ENCODE data around the gene SCAMP1.
"Not testable (repeated sequence)": the region's sequence is repeated elsewhere in the genome, so short reads cannot be mapped to it uniquely, and the experiment has no call there.

SCAMP1 gene

GRCh38 chr5:78362220-78362619, 1.8 kb downstream of the SCAMP1 start:
- no peak for DNase-seq

- no peak for DNase-seq
These were observed 3.6 kb downstream of the SCAMP1 start for GRCh38 chr5:78364005-78364404.

- DNase-seq, result no peak
These were observed 7.0 kb downstream of the SCAMP1 start for GRCh38 chr5:78367318-78367991.

- no peak for DNase-seq
These were observed 9.3 kb downstream of the SCAMP1 start for GRCh38 chr5:78369680-78370079.

- DNase-seq, result no peak
These were observed 12.8 kb downstream of the SCAMP1 start for GRCh38 chr5:78373231-78373630.

GRCh38 chr5:78376315-78376714, 15.9 kb downstream of the SCAMP1 start:
- DNase-seq, result no peak

GRCh38 chr5:78377056-78377717, 16.8 kb downstream of the SCAMP1 start:
- no peak for DNase-seq

- DNase-seq, result no peak
These were observed 17.3 kb downstream of the SCAMP1 start for GRCh38 chr5:78377718-78378105.

- DNase-seq, result no peak
These were observed 27.2 kb downstream of the SCAMP1 start for GRCh38 chr5:78387468-78388153.

- not testable (repeated sequence) for DNase-seq
These were observed 30.9 kb downstream of the SCAMP1 start for GRCh38 chr5:78391357-78391756.

- no peak for DNase-seq
These were observed 37.4 kb downstream of the SCAMP1 start for GRCh38 chr5:78397831-78398230.

- no peak for DNase-seq
These were observed 38.7 kb downstream of the SCAMP1 start for GRCh38 chr5:78399116-78399515.

- DNase-seq, result no peak
These were observed 44.4 kb downstream of the SCAMP1 start for GRCh38 chr5:78404682-78405293.

GRCh38 chr5:78405829-78406750, 45.7 kb downstream of the SCAMP1 start:
- peak; percentile 6 for DNase-seq

- DNase-seq, result no peak
These were observed 47.0 kb downstream of the SCAMP1 start for GRCh38 chr5:78407458-78407857.

- no peak for DNase-seq
These were observed 51.2 kb downstream of the SCAMP1 start for GRCh38 chr5:78411586-78411985.

- no peak for DNase-seq
These were observed 56.4 kb downstream of the SCAMP1 start for GRCh38 chr5:78416677-78417425.

GRCh38 chr5:78419396-78419795, 59.0 kb downstream of the SCAMP1 start:
- no peak for DNase-seq

GRCh38 chr5:78420548-78420947, 60.1 kb downstream of the SCAMP1 start:
- no peak for DNase-seq

GRCh38 chr5:78424665-78425064, 64.2 kb downstream of the SCAMP1 start:
- DNase-seq, result no peak

GRCh38 chr5:78429332-78429980, 69.0 kb downstream of the SCAMP1 start:
- no peak for DNase-seq

Data from RPMI8226 (cell line).